ENCODE results near the gene EFNB2. TPM values are rescaled to one million over a fixed set of nuclear protein-coding genes. Genes with fewer than 3 reads are reported as not detected.

Gene EFNB2
- total RNA-seq, 4 donors from 2014 or later, result 17.1 to 45.4 (median 28.3) TPM

GRCh38 chr13:106443607-106444322 is 91.7 kb downstream of the EFNB2 start:
- no peaks in the 10 kb centered on the region for H3K27me3 ChIP-seq
- H3K27ac ChIP-seq, result no peak overlapping the region
- H3K4me1 ChIP-seq, result no peaks in the 10 kb centered on the region
- 78% methylated on average over 11 of the region's 11 CpGs for WGBS
- DNase-seq (ENCODE audit: low spot score in 2 of 2), result no peak
- no peak overlapping the region for H3K4me3 ChIP-seq
- H3K9me3 ChIP-seq, result no peaks in the 10 kb centered on the region
- no peaks in the 10 kb centered on the region for H3K36me3 ChIP-seq
- no peak for TF ChIP-seq CTCF (IDR thresholded peaks at IDR 0.05)
- TF ChIP-seq POLR2AphosphoS5 (IDR thresholded peaks at IDR 0.05), result no peak

- no peak for TF ChIP-seq POLR2A (IDR thresholded peaks at IDR 0.05)
- TF ChIP-seq POLR2AphosphoS5 (IDR thresholded peaks at IDR 0.05), result no peak
- no peak for TF ChIP-seq EP300 (IDR thresholded peaks at IDR 0.05)
- no peak for TF ChIP-seq CTCF (IDR thresholded peaks at IDR 0.05)
- Histone ChIP-seq H3K9me3 (no peaks in the 10 kb centered on the region), H3K27me3 (no peaks in the 10 kb centered on the region), H3K4me3 (no peak overlapping the region), H3K4me1 (no peaks in the 10 kb centered on the region), H3K36me3 (no peaks in the 10 kb centered on the region), H3K27ac (no peak overlapping the region)
- 44% methylated on average over 2 of the region's 2 CpGs for WGBS
- no peak for DNase-seq (ENCODE audit: low spot score in 2 of 2)
These were observed 94.6 kb downstream of the EFNB2 start for GRCh38 chr13:106440866-106441265.

Other genes with a start within 250 kb of the EFNB2 start
- gene ARGLU1, start 32.5 kb upstream of the EFNB2 start, total RNA-seq, result 100 to 1,000 TPM in 1 of 4 donors, 10 to 100 TPM in 3; 48.4 to 161 (median 67.5) TPM